Ascending aorta (tissue), 2 donors: ENCODE results near the gene STAM. TPM values are rescaled to one million over a fixed set of nuclear protein-coding genes. Genes with fewer than 3 reads are reported as not detected.
A peak's percentile ranks its signal among the peaks of the same experiment; 100 is the strongest.

Experiments used
- DNase-seq, 2 donors: peaks; one replicate each; pipeline ENCODE4 v3.0.0-alpha.2; 2019; ENCODE audit warnings: low spot score in 2 of 2
- H3K27ac ChIP-seq, 2 donors: fragments of 200-600 bp; sonication (generic); one replicate each; pipeline ENCODE4 v1.5.1; 2016 to 2017; ENCODE audit warnings: mild to moderate bottlenecking in 1 of 2
- H3K27me3 ChIP-seq: fragments of 200-600 bp; sonication (generic); one replicate; pipeline ENCODE4 v1.5.1; 2017
- H3K36me3 ChIP-seq, 2 donors: fragments of 200-600 bp; sonication (generic); one replicate each; pipeline ENCODE4 v1.5.1; 2016
- H3K4me1 ChIP-seq, 2 donors: fragments of 200-600 bp; sonication (generic); one replicate each; pipeline ENCODE4 v1.5.1; 2016 to 2017; ENCODE audit warnings: mild to moderate bottlenecking in 1 of 2
- H3K4me3 ChIP-seq, 2 donors: fragments of 200-600 bp; sonication (generic); one replicate each; pipeline ENCODE4 v1.5.1; 2016 to 2017; ENCODE audit warnings: mild to moderate bottlenecking in 1 of 2
- H3K9me3 ChIP-seq, 2 donors: fragments of 200-600 bp; sonication (generic); one replicate each; pipeline ENCODE4 v1.5.1; 2016
- intact Hi-C: fragments of 100-400 bp; cut with DNase I; formaldehyde crosslinking; loops from one replicate; pipeline ENCODE4 v1.15.1; 2023
- total RNA-seq: library from RNA; depleted of rRNA; stranded (reverse); fragments of >200 nt; gene quantifications from one replicate; pipeline ENCODE4 v1.1.0, GENCODE V29; 2016
- TF ChIP-seq, protein P1 (sequence below), 3 experiments: fragments of 200-600 bp in 2 of 3; fragments of 450-650 bp in 1 of 3; sonication (generic) in 2 of 3; IDR thresholded peaks; one replicate each; pipeline ENCODE4 v1.5.1; 2016 to 2019; ENCODE audit warnings: antibody characterized with exemption in 3 of 3, mild to moderate bottlenecking in 1 of 3, moderate library complexity in 1 of 3

Gene STAM
- total RNA-seq, 1 donor from 2014 or later, result 1.5 TPM

DNA sequence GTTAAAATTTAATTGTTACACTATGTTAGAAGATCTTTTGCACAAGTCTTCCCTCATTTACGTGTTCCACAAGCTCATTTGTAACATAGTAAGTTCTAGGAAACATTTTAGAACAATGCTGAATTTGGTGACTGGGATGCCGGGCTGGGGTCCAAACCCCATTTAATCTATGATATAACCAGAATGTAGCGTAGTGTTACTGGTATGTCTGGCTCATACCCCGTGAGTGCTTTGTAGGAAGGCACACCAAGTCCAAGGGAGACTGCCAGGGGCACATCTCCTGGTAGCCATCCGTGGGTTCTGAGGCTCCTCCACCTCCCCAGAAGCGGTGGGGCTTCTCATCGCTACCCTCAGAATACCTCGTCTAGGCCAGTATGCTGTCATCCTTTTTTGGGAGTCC, 86.7 kb downstream of the STAM start:
- intact Hi-C loops, result no loop called here
- peak overlapping the region in 1 of 2 donors; percentile 5 for H3K27ac ChIP-seq
- no peaks in the 10 kb centered on the region for H3K27me3 ChIP-seq
- H3K4me3 ChIP-seq, result no peak overlapping the region
- H3K9me3 ChIP-seq, result no peaks in the 10 kb centered on the region
- H3K36me3 ChIP-seq, result no peaks in the 10 kb centered on the region
- no peaks in the 10 kb centered on the region for H3K4me1 ChIP-seq
- TF ChIP-seq, protein P1, sequence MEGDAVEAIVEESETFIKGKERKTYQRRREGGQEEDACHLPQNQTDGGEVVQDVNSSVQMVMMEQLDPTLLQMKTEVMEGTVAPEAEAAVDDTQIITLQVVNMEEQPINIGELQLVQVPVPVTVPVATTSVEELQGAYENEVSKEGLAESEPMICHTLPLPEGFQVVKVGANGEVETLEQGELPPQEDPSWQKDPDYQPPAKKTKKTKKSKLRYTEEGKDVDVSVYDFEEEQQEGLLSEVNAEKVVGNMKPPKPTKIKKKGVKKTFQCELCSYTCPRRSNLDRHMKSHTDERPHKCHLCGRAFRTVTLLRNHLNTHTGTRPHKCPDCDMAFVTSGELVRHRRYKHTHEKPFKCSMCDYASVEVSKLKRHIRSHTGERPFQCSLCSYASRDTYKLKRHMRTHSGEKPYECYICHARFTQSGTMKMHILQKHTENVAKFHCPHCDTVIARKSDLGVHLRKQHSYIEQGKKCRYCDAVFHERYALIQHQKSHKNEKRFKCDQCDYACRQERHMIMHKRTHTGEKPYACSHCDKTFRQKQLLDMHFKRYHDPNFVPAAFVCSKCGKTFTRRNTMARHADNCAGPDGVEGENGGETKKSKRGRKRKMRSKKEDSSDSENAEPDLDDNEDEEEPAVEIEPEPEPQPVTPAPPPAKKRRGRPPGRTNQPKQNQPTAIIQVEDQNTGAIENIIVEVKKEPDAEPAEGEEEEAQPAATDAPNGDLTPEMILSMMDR (IDR thresholded peaks at IDR 0.05), result no peak
- DNase-seq, result peak in 1 of 2 donors; percentile 77

DNA sequence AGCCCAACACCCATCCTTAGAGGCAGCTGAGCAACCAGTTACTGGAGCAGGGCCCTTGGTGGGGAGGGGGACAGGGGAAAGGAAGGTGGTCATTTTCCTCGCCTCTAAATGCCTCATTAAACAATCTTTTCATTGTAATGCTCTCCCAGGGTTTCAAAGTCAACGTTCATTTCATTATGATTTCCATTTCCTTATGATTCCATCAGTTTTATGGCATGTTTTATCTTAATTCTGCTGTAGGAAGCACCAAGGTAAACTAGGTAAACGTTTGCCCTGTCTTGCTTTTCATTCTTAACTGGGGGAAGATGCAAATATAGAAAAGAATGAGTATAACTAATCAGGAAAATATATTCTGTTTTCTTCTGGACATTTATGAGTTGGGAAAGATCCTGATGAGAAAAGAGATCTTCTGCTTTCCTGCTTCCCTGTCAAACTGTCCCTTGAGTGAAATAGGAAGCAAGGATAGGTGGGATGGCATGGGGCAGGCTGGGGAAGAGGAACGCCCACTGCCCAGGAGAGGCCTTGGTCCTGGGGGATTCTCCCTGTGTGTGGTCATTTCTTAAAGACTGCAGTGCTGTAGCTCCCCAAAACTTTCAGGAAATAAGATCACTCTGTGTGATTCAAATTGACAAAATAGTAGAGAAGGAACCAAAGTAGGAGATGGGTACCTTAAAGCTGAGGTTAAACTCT, 87.5 kb downstream of the STAM start:
- Histone ChIP-seq H3K4me3 (no peak overlapping the region), H3K27me3 (no peaks in the 10 kb centered on the region), H3K9me3 (no peaks in the 10 kb centered on the region), H3K4me1 (no peaks in the 10 kb centered on the region), H3K36me3 (no peaks in the 10 kb centered on the region), H3K27ac (peak overlapping the region in 1 of 2 donors; percentile 5)
- TF ChIP-seq, protein P1 (IDR thresholded peaks at IDR 0.05), result no peak
- DNase-seq, result no peak
- intact Hi-C loops, result no loop called here

DNA sequence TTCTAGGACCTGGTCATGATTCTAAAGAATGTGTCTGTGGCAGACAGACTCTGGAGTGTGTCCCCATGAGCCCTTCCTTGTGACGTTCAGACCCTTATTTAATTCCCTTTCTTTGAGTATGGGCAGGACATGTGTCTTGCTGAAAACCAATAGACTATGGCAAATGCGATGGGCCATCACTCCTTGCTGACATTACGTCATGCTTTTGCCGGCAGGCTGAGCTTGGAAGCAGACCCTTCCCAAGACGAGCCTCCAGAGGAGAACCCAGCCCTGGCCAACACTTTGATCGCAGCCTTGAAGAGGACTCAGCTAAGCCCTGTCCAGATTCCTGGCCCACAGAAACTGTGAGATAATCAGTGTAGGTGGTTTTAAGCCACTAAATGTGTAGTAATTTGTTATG, 89.7 kb downstream of the STAM start:
- Histone ChIP-seq H3K9me3 (no peaks in the 10 kb centered on the region), H3K27ac (no peak overlapping the region), H3K27me3 (no peaks in the 10 kb centered on the region), H3K36me3 (no peaks in the 10 kb centered on the region), H3K4me3 (no peak overlapping the region), H3K4me1 (no peaks in the 10 kb centered on the region)
- intact Hi-C loops, result no loop called here
- TF ChIP-seq, protein P1 (IDR thresholded peaks at IDR 0.05), result no peak
- no peak for DNase-seq

DNA sequence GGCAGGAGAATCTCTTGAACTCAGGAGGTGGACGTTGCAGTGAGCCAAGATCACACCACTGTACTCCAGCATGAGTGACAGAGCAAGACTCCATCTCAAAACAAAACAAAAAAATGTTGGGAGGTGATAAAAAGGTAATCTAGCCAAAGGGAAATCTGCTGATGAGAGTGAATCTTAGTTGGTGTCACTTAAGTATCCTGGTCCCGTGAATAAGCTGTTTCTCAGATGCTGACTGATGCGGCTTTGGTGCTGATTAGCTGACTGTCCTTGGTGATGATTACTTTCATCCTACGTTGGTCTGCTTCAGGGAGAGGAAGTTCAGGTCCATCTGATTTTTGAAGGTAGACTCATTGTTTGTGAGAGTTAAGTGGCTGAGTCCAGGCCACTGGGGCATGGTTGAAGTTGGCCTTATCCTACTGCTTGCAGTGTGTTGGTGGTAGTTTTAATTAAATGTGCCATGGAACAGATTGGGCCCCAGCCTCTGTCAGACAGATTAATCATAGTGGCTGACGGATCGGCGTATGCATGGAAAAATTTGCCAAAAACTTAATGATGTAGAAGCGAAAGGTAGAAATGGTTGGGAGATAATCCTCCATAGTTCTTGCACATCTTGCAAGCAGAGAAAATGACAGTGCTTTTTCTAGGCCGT, 90.6 kb downstream of the STAM start:
- intact Hi-C loops, result loop anchor here (5.0 kb wide), 1 partner anchor 498 kb away; no protein-coding TSS in a partner anchor
- TF ChIP-seq, protein P1 (IDR thresholded peaks at IDR 0.05), result no peak
- Histone ChIP-seq H3K9me3 (no peaks in the 10 kb centered on the region), H3K27ac (peak overlapping the region; percentile 43 to 58), H3K4me3 (no peak overlapping the region), H3K27me3 (no peaks in the 10 kb centered on the region), H3K4me1 (no peaks in the 10 kb centered on the region), H3K36me3 (no peaks in the 10 kb centered on the region)
- no peak for DNase-seq

DNA sequence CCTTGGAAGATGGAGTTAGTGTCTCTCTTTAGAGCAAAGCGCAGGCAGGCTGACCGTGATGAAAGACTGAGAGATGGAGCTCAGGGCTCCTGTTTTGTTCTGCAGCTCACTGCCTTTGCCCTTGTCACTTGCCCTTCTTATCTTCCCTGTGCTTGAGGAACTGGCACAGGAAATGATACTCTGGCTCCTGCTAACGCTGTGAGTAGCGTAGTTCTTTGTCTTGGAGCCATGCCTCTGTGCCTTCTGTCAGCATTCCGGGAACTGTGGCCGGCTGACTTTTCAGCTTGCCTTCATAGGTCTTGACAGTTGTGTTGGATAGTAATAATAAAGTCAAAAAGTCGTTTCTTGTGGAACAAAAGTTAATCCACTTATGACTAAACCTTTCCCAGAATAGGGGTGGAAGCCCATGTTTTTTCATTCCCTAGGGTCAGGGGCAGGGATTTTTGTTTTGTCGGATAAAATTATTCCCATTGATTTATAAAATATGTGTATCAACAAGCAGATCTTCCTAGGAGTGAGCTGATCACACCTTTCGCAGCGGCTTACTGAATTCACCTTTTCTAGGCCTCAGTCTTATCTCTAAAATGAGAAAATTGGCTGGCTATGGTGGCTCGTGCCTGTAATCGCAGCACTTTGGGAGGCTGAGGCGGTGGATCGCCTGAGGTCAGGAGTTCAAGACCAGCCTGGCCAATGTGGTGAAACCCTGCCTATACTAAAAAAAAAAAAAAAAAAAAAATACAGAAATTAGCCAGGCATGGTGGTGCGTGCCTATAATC, 91.4 kb downstream of the STAM start:
- Histone ChIP-seq H3K27ac (peak overlapping the region; percentile 43 to 58), H3K27me3 (no peaks in the 10 kb centered on the region), H3K4me3 (no peak overlapping the region), H3K9me3 (no peaks in the 10 kb centered on the region), H3K4me1 (no peaks in the 10 kb centered on the region), H3K36me3 (no peaks in the 10 kb centered on the region)
- TF ChIP-seq, protein P1 (IDR thresholded peaks at IDR 0.05), result no peak
- DNase-seq, result peak; percentile 53 to 88
- intact Hi-C loops, result loop anchor here (5.0 kb wide), 1 partner anchor 497 kb away; no protein-coding TSS in a partner anchor
